Measurements from ENCODE around the gene AK8.

The AK8 gene

DNA sequence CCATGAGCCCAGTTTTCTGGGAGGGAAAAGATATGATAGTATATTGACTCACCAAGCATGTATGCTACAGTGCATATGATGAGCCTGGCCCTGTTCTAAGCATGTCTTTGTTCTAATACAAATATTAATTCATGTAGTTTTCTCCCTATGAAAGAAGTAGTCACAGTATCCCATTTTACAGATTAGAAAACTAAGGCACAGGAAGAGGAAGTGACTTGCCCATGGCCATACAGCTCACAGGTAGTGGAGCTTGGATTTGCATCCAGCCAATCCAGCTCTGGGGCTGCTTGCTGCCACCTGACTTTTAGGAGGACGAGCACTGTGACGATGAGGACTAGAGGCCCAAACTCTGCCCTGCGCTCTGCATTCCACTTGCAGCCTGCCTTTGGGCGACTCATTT lies 76.4 kb downstream of the AK8 start:
- no peaks in the 10 kb centered on the region for H3K36me3 ChIP-seq (ENCODE audit: control insufficient read depth in 4 of 4, insufficient read depth in 4 of 4, low read length in 3 of 4)
- H3K4me1 ChIP-seq (ENCODE audit: control extremely low read depth in 1 of 4, control insufficient read depth in 4 of 4, insufficient read depth in 4 of 4, low read length in 3 of 4), result peaks cover 0 to 34% (median 23%) of the 10 kb centered on the region in 4 experiments
- H3K4me3 ChIP-seq (ENCODE audit: control insufficient read depth in 1 of 7, extremely low read depth in 1 of 7, insufficient read depth in 4 of 7, low read depth in 2 of 7, low read length in 6 of 7), result no peak overlapping the region
- no peaks in the 10 kb centered on the region for H3K9me3 ChIP-seq (ENCODE audit: control extremely low read depth in 1 of 5, control insufficient read depth in 4 of 5, insufficient read depth in 2 of 5, low read depth in 1 of 5, low read length in 4 of 5)
- peaks cover 0 to 4% (median 0%) of the 10 kb centered on the region in 5 experiments for H3K27me3 ChIP-seq (replicated peaks in 2 of 5; ENCODE audit: control insufficient read depth in 4 of 5, insufficient read depth in 5 of 5, low read length in 4 of 5)
- ChIA-PET CTCF (interaction anchor here (1.0 to 2.9 kb wide), 3 partner anchors 99 to 130 kb away, joined by 3 to 11 read pairs (median 3); no protein-coding TSS in a partner anchor), POLR2A (no interaction called here)
- no peak for DNase-seq
- WGBS (ENCODE audit: insufficient coverage), result 100% methylated on average over 4 of the region's 4 CpGs
- no peak overlapping the region for H3K27ac ChIP-seq (ENCODE audit: insufficient read depth in 1 of 2, low read depth in 1 of 2, low read length in 2 of 2, poor library complexity in 1 of 2, severe bottlenecking in 2 of 2)

DNA sequence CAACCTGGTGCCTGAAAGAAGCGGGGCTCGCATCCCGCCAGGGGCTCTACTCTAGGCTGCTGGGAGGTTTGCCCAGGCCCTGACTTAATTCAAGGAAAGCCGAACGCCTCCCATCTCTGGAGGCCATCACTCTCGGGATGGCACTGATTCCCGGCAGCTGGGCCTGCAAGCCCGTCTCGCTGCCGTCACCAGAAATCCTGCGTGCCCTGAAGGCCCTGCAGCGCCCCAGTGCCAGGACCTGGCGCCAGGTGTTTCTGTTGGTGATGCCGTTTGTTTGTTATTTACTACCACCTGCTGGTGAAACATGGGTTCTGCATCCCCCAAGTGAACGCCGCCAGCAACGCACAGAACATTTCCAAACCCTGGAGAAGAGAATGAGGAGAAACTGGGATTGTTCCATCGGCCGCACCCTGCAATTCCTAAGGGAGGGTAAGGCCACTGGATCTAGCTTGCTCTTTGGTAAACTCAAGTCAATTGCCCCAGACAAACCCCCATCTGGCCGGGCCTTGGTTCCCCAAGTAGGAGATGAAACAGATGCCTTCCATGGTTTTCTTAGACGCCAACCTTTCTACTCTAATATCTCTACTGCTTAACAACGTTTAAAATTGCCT lies 77.9 kb downstream of the AK8 start:
- ChIA-PET CTCF (interaction anchor here (0.6 to 3.9 kb wide), 14 partner anchors 10 to 293 kb away, joined by 3 to 28 read pairs (median 4); partner anchors contain the start of genes DDX31 and GTF3C4), POLR2A (no interaction called here)
- H3K9me3 ChIP-seq (ENCODE audit: control extremely low read depth in 1 of 5, control insufficient read depth in 4 of 5, insufficient read depth in 2 of 5, low read depth in 1 of 5, low read length in 4 of 5), result no peaks in the 10 kb centered on the region
- DNase-seq, result peak; percentile 80 to 85 (median 83)
- WGBS (ENCODE audit: insufficient coverage), result 20% methylated on average over 13 of the region's 22 CpGs
- peak overlapping the region in 4 of 7 experiments; percentile 4 to 63 (median 25) for H3K4me3 ChIP-seq (ENCODE audit: control insufficient read depth in 1 of 7, extremely low read depth in 1 of 7, insufficient read depth in 4 of 7, low read depth in 2 of 7, low read length in 6 of 7)
- no peak overlapping the region for H3K27ac ChIP-seq (ENCODE audit: insufficient read depth in 1 of 2, low read depth in 1 of 2, low read length in 2 of 2, poor library complexity in 1 of 2, severe bottlenecking in 2 of 2)
- H3K4me1 ChIP-seq (ENCODE audit: control extremely low read depth in 1 of 4, control insufficient read depth in 4 of 4, insufficient read depth in 4 of 4, low read length in 3 of 4), result peaks cover 0 to 35% (median 23%) of the 10 kb centered on the region in 4 experiments
- H3K36me3 ChIP-seq (ENCODE audit: control insufficient read depth in 4 of 4, insufficient read depth in 4 of 4, low read length in 3 of 4), result no peaks in the 10 kb centered on the region
- H3K27me3 ChIP-seq (replicated peaks in 2 of 5; ENCODE audit: control insufficient read depth in 4 of 5, insufficient read depth in 5 of 5, low read length in 4 of 5), result peaks cover 0 to 6% (median 0%) of the 10 kb centered on the region in 5 experiments

- Histone ChIP-seq H3K27me3 (replicated peaks in 2 of 5; ENCODE audit: control insufficient read depth in 4 of 5, insufficient read depth in 5 of 5, low read length in 4 of 5) (peaks cover 0 to 10% (median 0%) of the 10 kb centered on the region in 5 experiments), H3K4me1 (ENCODE audit: control extremely low read depth in 1 of 4, control insufficient read depth in 4 of 4, insufficient read depth in 4 of 4, low read length in 3 of 4) (peaks cover 0 to 31% (median 21%) of the 10 kb centered on the region in 4 experiments), H3K27ac (ENCODE audit: insufficient read depth in 1 of 2, low read depth in 1 of 2, low read length in 2 of 2, poor library complexity in 1 of 2, severe bottlenecking in 2 of 2) (no peak overlapping the region), H3K4me3 (ENCODE audit: control insufficient read depth in 1 of 7, extremely low read depth in 1 of 7, insufficient read depth in 4 of 7, low read depth in 2 of 7, low read length in 6 of 7) (peak overlapping the region in 3 of 7 experiments; percentile 23 to 63 (median 45)), H3K36me3 (ENCODE audit: control insufficient read depth in 4 of 4, insufficient read depth in 4 of 4, low read length in 3 of 4) (no peaks in the 10 kb centered on the region), H3K9me3 (ENCODE audit: control extremely low read depth in 1 of 5, control insufficient read depth in 4 of 5, insufficient read depth in 2 of 5, low read depth in 1 of 5, low read length in 4 of 5) (no peaks in the 10 kb centered on the region)
- POLR2A ChIA-PET, result interaction anchor here (0.6 to 1.3 kb wide), 6 partner anchors 12 to 860 kb away, joined by 3 to 5 read pairs (median 3); partner anchors contain the start of gene DDX31
- peak; percentile 87 to 96 (median 93) for DNase-seq
- CTCF ChIA-PET, result interaction anchor here (0.8 to 3.9 kb wide), 22 partner anchors 11 to 410 kb away, joined by 3 to 28 read pairs (median 5); partner anchors contain the start of genes DDX31 and GTF3C4
- WGBS (ENCODE audit: insufficient coverage), result 45% methylated on average over 22 of the region's 27 CpGs
Measured at GRCh38 chr9:132798817-132799790, 79.0 kb downstream of the AK8 start.

- no peak overlapping the region for H3K4me3 ChIP-seq (ENCODE audit: control insufficient read depth in 1 of 7, extremely low read depth in 1 of 7, insufficient read depth in 4 of 7, low read depth in 2 of 7, low read length in 6 of 7)
- POLR2A ChIA-PET, result interaction anchor here (0.6 to 1.3 kb wide), 3 partner anchors 11 to 129 kb away, joined by 3 to 5 read pairs (median 5); partner anchors contain the start of gene DDX31
- H3K27ac ChIP-seq (ENCODE audit: insufficient read depth in 1 of 2, low read depth in 1 of 2, low read length in 2 of 2, poor library complexity in 1 of 2, severe bottlenecking in 2 of 2), result no peak overlapping the region
- peaks cover 0 to 29% (median 20%) of the 10 kb centered on the region in 4 experiments for H3K4me1 ChIP-seq (ENCODE audit: control extremely low read depth in 1 of 4, control insufficient read depth in 4 of 4, insufficient read depth in 4 of 4, low read length in 3 of 4)
- no peaks in the 10 kb centered on the region for H3K9me3 ChIP-seq (ENCODE audit: control extremely low read depth in 1 of 5, control insufficient read depth in 4 of 5, insufficient read depth in 2 of 5, low read depth in 1 of 5, low read length in 4 of 5)
- no peak for DNase-seq
- CTCF ChIA-PET, result interaction anchor here (0.8 to 3.9 kb wide), 16 partner anchors 10 to 409 kb away, joined by 3 to 28 read pairs (median 5); no protein-coding TSS in a partner anchor
- peaks cover 0 to 10% (median 0%) of the 10 kb centered on the region in 5 experiments for H3K27me3 ChIP-seq (replicated peaks in 2 of 5; ENCODE audit: control insufficient read depth in 4 of 5, insufficient read depth in 5 of 5, low read length in 4 of 5)
- no peaks in the 10 kb centered on the region for H3K36me3 ChIP-seq (ENCODE audit: control insufficient read depth in 4 of 4, insufficient read depth in 4 of 4, low read length in 3 of 4)
- 89% methylated on average over 15 of the region's 15 CpGs for WGBS (ENCODE audit: insufficient coverage)
Measured at GRCh38 chr9:132797861-132798659, 80.0 kb downstream of the AK8 start.

- 97% methylated on average over 13 of the region's 16 CpGs for WGBS (ENCODE audit: insufficient coverage)
- H3K4me3 ChIP-seq (ENCODE audit: control insufficient read depth in 1 of 7, extremely low read depth in 1 of 7, insufficient read depth in 4 of 7, low read depth in 2 of 7, low read length in 6 of 7), result no peak overlapping the region
- peaks cover 0 to 10% (median 0%) of the 10 kb centered on the region in 5 experiments for H3K27me3 ChIP-seq (replicated peaks in 2 of 5; ENCODE audit: control insufficient read depth in 4 of 5, insufficient read depth in 5 of 5, low read length in 4 of 5)
- peaks cover 0 to 29% (median 20%) of the 10 kb centered on the region in 4 experiments for H3K4me1 ChIP-seq (ENCODE audit: control extremely low read depth in 1 of 4, control insufficient read depth in 4 of 4, insufficient read depth in 4 of 4, low read length in 3 of 4)
- no peaks in the 10 kb centered on the region for H3K36me3 ChIP-seq (ENCODE audit: control insufficient read depth in 4 of 4, insufficient read depth in 4 of 4, low read length in 3 of 4)
- CTCF ChIA-PET, result no interaction called here
- H3K27ac ChIP-seq (ENCODE audit: insufficient read depth in 1 of 2, low read depth in 1 of 2, low read length in 2 of 2, poor library complexity in 1 of 2, severe bottlenecking in 2 of 2), result no peak overlapping the region
- DNase-seq, result no peak
- POLR2A ChIA-PET, result no interaction called here
- H3K9me3 ChIP-seq (ENCODE audit: control extremely low read depth in 1 of 5, control insufficient read depth in 4 of 5, insufficient read depth in 2 of 5, low read depth in 1 of 5, low read length in 4 of 5), result no peaks in the 10 kb centered on the region
Measured at GRCh38 chr9:132795511-132796303, 82.4 kb downstream of the AK8 start.

Data from common myeloid progenitor, CD34-positive (primary cell).